Right hindlimb (tissue), 1 donor: ENCODE measurements around the gene MAGI2.
"Not testable (repeated sequence)": the region's sequence is repeated elsewhere in the genome, so short reads cannot be mapped to it uniquely, and the experiment has no call there.

Experiments
- DNase-seq: peaks from one replicate; pipeline ENCODE4 v3.0.0-alpha.2; 2018

Gene MAGI2

GRCh38 chr7:78002021-78002420 is 1451.4 kb downstream of the MAGI2 start:
- no peak for DNase-seq

- not testable (repeated sequence) for DNase-seq
Measured at GRCh38 chr7:77999168-77999567, 1454.3 kb downstream of the MAGI2 start.

- no peak for DNase-seq
Measured at GRCh38 chr7:77995717-77996116, 1457.8 kb downstream of the MAGI2 start.

- DNase-seq: no peak
Measured at GRCh38 chr7:77993838-77994237, 1459.6 kb downstream of the MAGI2 start.

- DNase-seq: no peak
Measured at GRCh38 chr7:77991656-77992055, 1461.8 kb downstream of the MAGI2 start.

- no peak for DNase-seq
Measured at GRCh38 chr7:77989981-77990566, 1463.4 kb downstream of the MAGI2 start.

GRCh38 chr7:77985974-77986339 is 1467.5 kb downstream of the MAGI2 start:
- DNase-seq: no peak

- no peak for DNase-seq
Measured at GRCh38 chr7:77985232-77985973, 1468.1 kb downstream of the MAGI2 start.

- no peak for DNase-seq
Measured at GRCh38 chr7:77983973-77984372, 1469.5 kb downstream of the MAGI2 start.

GRCh38 chr7:77982926-77983550 is 1470.4 kb downstream of the MAGI2 start:
- DNase-seq: no peak

- no peak for DNase-seq
Measured at GRCh38 chr7:77980087-77980713, 1473.3 kb downstream of the MAGI2 start.

GRCh38 chr7:77979219-77979618 is 1474.2 kb downstream of the MAGI2 start:
- no peak for DNase-seq

GRCh38 chr7:77975672-77976480 is 1477.6 kb downstream of the MAGI2 start:
- DNase-seq: no peak

GRCh38 chr7:77971726-77972125 is 1481.7 kb downstream of the MAGI2 start:
- no peak for DNase-seq

- DNase-seq: no peak
Measured at GRCh38 chr7:77967429-77967828, 1486.0 kb downstream of the MAGI2 start.
